ENCODE data around the gene BPI.

GRCh38 chr20:38297916-38298674, 5.9 kb upstream of the BPI start:
- TF ChIP-seq, protein P1, sequence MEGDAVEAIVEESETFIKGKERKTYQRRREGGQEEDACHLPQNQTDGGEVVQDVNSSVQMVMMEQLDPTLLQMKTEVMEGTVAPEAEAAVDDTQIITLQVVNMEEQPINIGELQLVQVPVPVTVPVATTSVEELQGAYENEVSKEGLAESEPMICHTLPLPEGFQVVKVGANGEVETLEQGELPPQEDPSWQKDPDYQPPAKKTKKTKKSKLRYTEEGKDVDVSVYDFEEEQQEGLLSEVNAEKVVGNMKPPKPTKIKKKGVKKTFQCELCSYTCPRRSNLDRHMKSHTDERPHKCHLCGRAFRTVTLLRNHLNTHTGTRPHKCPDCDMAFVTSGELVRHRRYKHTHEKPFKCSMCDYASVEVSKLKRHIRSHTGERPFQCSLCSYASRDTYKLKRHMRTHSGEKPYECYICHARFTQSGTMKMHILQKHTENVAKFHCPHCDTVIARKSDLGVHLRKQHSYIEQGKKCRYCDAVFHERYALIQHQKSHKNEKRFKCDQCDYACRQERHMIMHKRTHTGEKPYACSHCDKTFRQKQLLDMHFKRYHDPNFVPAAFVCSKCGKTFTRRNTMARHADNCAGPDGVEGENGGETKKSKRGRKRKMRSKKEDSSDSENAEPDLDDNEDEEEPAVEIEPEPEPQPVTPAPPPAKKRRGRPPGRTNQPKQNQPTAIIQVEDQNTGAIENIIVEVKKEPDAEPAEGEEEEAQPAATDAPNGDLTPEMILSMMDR (IDR thresholded peaks at IDR 0.05), result no peak
- no peak for TF ChIP-seq POLR2A (IDR thresholded peaks at IDR 0.05)

Measured in heart left ventricle (tissue), 13 donors.